Erythroblast (primary cell): ENCODE data around the gene NTF3.

Experiments used
- GATA1 ChIP-seq: IDR thresholded peaks from 2 replicates; pipeline ENCODE4 v1.6.1; 2011; ENCODE audit warnings: low read depth, mild to moderate bottlenecking, control low read depth, low read length, moderate library complexity
- POLR2A ChIP-seq: IDR thresholded peaks from 2 replicates; pipeline ENCODE4 v1.6.1; 2011; ENCODE audit warnings: mild to moderate bottlenecking, low read length

- no peak for TF ChIP-seq POLR2A
- no peak for TF ChIP-seq GATA1
These were observed 74.9 kb downstream of the NTF3 start for GRCh38 chr12:5506821-5507231.
